ENCODE results near the gene IFT80. TPM values are rescaled to one million over a fixed set of nuclear protein-coding genes. Genes with fewer than 3 reads are reported as not detected.

IFT80 gene
- total RNA-seq, 1 experiment from 2014 or later = 20.2 TPM

DNA sequence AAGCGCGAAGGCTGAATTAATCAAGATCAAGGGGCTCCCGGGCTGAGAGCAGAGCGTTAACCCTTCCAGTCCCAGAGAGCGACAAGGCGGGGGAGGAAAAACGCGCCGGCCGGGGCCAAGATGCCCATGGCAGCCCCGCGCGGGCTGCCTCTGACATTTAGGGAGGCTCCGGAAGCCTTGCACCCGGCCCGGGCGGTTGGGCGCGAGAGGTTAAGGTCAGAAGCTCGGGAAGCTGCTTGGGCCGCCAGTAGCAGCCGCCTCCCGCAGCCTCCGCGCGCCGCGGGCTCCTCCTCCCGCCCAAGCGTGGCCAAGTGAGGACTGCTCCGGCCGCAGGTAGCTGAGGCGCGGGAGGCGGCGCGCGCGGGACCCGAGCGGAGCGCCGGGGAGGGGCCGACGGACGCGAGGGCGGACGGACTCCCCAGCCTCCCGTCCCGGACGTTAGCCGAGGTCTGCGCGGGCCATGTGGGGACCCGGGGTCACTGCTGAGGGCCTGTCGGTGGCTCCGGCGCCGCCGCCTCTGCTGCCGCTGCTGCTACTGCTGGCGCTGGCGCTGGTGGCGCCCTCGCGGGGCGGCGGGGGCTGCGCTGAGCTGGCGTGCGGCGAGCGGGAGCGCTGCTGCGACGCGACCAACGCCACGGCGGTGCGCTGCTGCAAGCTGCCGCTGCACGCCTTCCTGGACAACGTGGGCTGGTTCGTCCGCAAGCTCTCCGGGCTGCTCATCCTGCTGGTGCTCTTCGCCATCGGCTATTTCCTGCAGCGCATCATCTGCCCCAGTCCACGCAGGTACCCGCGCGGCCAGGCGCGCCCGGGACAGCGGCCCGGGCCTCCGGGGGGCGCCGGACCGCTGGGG, 173.6 kb downstream of the IFT80 start, which contains the start of gene C3orf80:
TSS of gene C3orf80 (plus strand) at position 247 of the 850 bp plus-strand sequence. CDS start at position 461, 214 bp downstream.
- POLR2A ChIA-PET (ENCODE audit: low non-redundant PET) = no interaction called here
- TF ChIP-seq, protein P1, sequence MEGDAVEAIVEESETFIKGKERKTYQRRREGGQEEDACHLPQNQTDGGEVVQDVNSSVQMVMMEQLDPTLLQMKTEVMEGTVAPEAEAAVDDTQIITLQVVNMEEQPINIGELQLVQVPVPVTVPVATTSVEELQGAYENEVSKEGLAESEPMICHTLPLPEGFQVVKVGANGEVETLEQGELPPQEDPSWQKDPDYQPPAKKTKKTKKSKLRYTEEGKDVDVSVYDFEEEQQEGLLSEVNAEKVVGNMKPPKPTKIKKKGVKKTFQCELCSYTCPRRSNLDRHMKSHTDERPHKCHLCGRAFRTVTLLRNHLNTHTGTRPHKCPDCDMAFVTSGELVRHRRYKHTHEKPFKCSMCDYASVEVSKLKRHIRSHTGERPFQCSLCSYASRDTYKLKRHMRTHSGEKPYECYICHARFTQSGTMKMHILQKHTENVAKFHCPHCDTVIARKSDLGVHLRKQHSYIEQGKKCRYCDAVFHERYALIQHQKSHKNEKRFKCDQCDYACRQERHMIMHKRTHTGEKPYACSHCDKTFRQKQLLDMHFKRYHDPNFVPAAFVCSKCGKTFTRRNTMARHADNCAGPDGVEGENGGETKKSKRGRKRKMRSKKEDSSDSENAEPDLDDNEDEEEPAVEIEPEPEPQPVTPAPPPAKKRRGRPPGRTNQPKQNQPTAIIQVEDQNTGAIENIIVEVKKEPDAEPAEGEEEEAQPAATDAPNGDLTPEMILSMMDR (conservative IDR thresholded peaks at IDR 0.05; ENCODE audit: low read depth, low read length) = no peak; the same call in 1 of the 2 replicates
- peak; percentile 49 for TF ChIP-seq EZH2 (IDR thresholded peaks at IDR 0.05; ENCODE audit: borderline replicate concordance, low read depth, low read length, poor library complexity, severe bottlenecking)
- Histone ChIP-seq H3K27ac (ENCODE audit: low read depth, low read length, poor library complexity, severe bottlenecking) (no peak within 1 kb of the TSS), H3K36me3 (ENCODE audit: insufficient read depth, low read length, poor library complexity, severe bottlenecking) (no peaks in the 10 kb centered on the region), H3K4me1 (ENCODE audit: insufficient read depth, low read length, poor library complexity, severe bottlenecking) (peaks cover 16% of the 10 kb centered on the region), H3K27me3 (replicated peaks; ENCODE audit: insufficient read depth, low read depth, low read length, poor library complexity) (peaks cover 52% of the 10 kb centered on the region), H3K4me3 (ENCODE audit: low read depth, low read length, poor library complexity, severe bottlenecking) (peak within 1 kb of the TSS; percentile 49), H3K9me3 (ENCODE audit: low read depth, low read length, poor library complexity, severe bottlenecking) (no peaks in the 10 kb centered on the region)
- CTCF ChIA-PET = interaction anchor here (0.9 kb wide), 1 partner anchor 18 kb away, joined by 4 read pairs; no protein-coding TSS in a partner anchor
- intact Hi-C loops (cut with micrococcal nuclease; ENCODE audit: unreplicated experiment) = no loop called here
- BruUV-seq (replicated peaks) = no TSS peak
- DNase-seq (ENCODE audit: low spot score) = peak; percentile 73

DNA sequence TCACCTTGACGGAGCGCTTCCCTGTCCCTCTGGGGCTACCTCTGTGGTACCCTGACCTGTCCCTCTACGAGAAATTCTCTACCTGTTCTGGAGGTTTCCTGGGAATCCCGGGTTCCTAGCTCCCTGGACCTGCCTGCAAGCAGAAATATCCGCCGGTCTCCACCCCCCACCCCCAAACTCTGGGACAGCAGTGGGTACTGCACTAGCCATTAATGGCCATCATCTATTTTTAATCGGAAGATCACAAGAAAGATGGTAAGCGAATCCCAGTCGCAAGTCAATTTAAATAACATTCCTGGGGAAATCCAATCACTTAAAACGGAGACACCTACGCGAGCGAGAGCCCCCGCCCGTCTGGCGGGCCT, 174.2 kb downstream of the IFT80 start:
- ChIA-PET POLR2A (ENCODE audit: low non-redundant PET) (no interaction called here), CTCF (no interaction called here)
- peaks cover 48% of the 10 kb centered on the region for H3K27me3 ChIP-seq (replicated peaks; ENCODE audit: insufficient read depth, low read depth, low read length, poor library complexity)
- DNase-seq (ENCODE audit: low spot score) = no peak
- H3K4me3 ChIP-seq (ENCODE audit: low read depth, low read length, poor library complexity, severe bottlenecking) = peak overlapping the region; percentile 49
- peaks cover 16% of the 10 kb centered on the region for H3K4me1 ChIP-seq (ENCODE audit: insufficient read depth, low read length, poor library complexity, severe bottlenecking)
- TF ChIP-seq EZH2 (IDR thresholded peaks at IDR 0.05; ENCODE audit: borderline replicate concordance, low read depth, low read length, poor library complexity, severe bottlenecking) = no peak
- TF ChIP-seq, protein P1 (conservative IDR thresholded peaks at IDR 0.05; ENCODE audit: low read depth, low read length) = no peak
- H3K9me3 ChIP-seq (ENCODE audit: low read depth, low read length, poor library complexity, severe bottlenecking) = no peaks in the 10 kb centered on the region
- H3K27ac ChIP-seq (ENCODE audit: low read depth, low read length, poor library complexity, severe bottlenecking) = no peak overlapping the region
- no peaks in the 10 kb centered on the region for H3K36me3 ChIP-seq (ENCODE audit: insufficient read depth, low read length, poor library complexity, severe bottlenecking)
- intact Hi-C loops (cut with micrococcal nuclease; ENCODE audit: unreplicated experiment) = no loop called here
- no TSS peak for BruUV-seq (replicated peaks)

DNA sequence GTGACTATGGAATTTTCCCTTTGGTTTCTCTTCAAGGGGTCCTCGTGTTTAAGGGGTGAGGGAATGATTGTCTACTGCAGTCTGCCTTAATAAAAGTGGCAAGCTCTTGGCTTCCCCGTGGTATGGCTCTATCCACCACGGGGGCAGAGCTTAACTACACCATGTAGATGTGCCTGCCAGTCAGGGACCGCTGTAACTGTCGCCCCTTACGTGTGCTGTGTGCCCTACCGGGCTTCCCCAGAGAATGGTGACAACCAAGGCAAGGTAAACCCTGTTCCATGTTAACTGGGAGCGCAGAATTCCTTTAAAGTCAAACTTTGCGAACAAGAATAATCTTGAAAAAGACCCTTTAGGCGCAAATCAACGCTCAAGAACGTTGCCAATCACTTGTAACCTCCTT, 174.8 kb downstream of the IFT80 start:
- no TSS peak for BruUV-seq (replicated peaks)
- CTCF ChIA-PET = no interaction called here
- Histone ChIP-seq H3K27ac (ENCODE audit: low read depth, low read length, poor library complexity, severe bottlenecking) (no peak overlapping the region), H3K4me3 (ENCODE audit: low read depth, low read length, poor library complexity, severe bottlenecking) (no peak overlapping the region), H3K9me3 (ENCODE audit: low read depth, low read length, poor library complexity, severe bottlenecking) (no peaks in the 10 kb centered on the region), H3K4me1 (ENCODE audit: insufficient read depth, low read length, poor library complexity, severe bottlenecking) (peaks cover 16% of the 10 kb centered on the region), H3K27me3 (replicated peaks; ENCODE audit: insufficient read depth, low read depth, low read length, poor library complexity) (peaks cover 48% of the 10 kb centered on the region), H3K36me3 (ENCODE audit: insufficient read depth, low read length, poor library complexity, severe bottlenecking) (no peaks in the 10 kb centered on the region)
- TF ChIP-seq EZH2 (IDR thresholded peaks at IDR 0.05; ENCODE audit: borderline replicate concordance, low read depth, low read length, poor library complexity, severe bottlenecking) = no peak
- TF ChIP-seq, protein P1 (conservative IDR thresholded peaks at IDR 0.05; ENCODE audit: low read depth, low read length) = no peak
- no peak for DNase-seq (ENCODE audit: low spot score)
- intact Hi-C loops (cut with micrococcal nuclease; ENCODE audit: unreplicated experiment) = no loop called here
- POLR2A ChIA-PET (ENCODE audit: low non-redundant PET) = no interaction called here

Data from A673 (cell line).